GM18520 (cell line): ENCODE measurements around the gene HEXA.

Experiments
- ATAC-seq: cut with Tn5 transposase; IDR thresholded peaks from one replicate; pipeline ENCODE4 v1.9.1; 2021; ENCODE audit not compliant: unreplicated experiment

Gene HEXA

DNA sequence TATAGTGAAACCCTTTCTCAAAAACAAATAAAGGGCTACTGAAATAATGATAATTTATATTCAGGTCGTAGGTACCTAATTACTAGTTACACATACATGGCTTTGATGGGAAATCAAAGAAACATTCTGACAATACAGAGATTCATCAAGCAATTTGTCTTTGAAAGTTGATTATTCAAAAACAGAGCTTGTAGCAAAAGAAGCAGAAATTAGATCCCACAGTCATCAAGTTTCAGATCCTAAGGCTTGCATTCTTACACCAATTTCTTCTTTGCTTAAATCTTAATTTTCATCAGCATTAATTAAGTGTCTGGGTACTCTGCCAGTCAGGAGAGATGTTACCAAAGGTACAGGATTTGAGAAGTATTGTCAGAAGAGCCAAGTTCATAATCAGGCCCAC, 1.5 kb upstream of the HEXA start:
- no peak for ATAC-seq

DNA sequence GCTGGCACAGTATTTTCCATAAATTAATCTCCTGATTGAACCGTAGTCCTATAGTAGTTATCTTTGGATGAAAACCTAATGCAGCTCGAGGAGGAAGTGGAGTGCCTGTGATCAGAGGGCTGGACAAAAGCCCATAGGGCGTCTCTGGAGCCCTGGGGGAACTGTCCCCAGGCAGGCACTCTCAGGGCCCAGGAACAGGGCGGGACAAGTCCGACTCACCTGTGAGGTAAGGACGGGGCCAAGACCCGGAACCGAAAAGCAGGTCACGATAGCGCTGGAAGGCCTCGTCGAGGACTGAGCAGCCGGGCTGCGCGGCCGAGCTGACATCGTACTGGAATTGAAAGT, 341 bp downstream of the HEXA start:
- no peak for ATAC-seq

DNA sequence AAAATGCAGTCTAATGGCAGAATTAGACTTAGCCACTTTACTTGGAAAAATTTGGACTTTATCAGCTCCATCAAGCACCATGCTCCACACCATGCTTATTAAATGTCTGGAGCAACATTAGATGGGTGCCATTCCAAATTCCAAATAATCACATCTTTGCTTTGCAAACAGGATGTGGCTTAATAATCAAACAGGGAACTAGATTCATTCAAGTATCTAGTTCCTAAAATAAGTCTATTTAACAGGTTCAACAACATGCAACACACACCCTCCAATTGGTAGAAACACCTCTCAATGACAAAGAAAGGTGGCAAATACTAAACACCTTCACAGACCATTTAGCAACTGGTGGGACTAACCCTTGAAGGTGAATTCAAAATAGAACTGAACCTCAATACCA, 3.5 kb downstream of the HEXA start:
- ATAC-seq: no peak

DNA sequence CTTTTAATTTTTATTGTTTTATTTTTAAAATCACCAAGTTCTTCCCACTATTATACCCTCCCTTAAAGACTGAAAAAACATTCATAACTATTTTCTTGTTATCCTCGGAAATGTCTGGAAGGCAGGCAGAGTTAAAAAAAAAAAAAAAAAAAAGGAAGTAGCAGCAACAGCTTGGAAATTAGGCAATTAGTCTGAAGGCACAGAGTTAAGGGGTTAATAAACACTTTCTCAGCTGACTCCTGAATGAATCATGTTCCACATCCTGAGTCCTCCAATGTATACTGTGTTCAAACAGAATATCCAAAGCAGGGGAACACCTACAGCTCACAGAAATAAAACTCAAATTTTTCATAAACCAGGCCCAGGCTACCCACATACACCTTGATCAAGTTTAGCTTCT, 5.8 kb downstream of the HEXA start:
- no peak for ATAC-seq

DNA sequence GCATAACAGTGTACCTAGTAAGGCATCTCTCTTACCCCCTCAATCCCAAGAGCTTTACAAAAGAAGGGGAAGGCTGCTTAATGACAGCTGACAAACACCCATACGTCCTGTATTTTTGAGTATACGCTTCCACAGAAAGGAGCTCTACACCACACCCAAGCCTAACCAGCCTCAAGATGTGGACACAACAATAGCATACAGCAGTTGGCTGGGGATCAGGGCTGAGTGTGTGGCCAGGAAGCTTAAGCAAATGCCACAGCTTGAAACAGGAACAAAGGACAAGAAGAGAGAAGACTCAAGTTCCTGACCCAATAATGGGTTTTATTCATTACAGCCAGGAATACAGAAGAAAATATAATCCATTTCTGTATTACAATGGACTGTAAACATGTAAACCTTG, 6.9 kb downstream of the HEXA start:
- ATAC-seq: no peak

DNA sequence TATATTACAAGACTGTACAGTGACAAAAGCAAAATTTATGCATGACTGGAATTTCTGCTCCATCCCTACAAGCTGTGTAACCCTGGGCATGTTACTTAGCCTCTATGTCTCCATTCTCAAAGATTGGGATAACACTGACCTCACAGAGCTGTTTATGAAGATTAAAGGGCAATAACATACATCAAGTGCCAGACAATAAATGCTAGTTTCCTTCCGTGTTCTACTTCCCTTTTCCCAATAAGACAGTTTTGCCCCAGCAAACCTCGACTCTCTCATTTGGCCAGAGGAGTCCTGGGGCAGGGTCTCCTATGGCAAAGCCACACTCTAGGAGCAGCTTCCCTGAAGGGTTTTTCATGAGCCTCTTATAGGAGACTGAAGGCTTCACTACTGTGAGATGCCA, 7.5 kb downstream of the HEXA start:
- no peak for ATAC-seq

DNA sequence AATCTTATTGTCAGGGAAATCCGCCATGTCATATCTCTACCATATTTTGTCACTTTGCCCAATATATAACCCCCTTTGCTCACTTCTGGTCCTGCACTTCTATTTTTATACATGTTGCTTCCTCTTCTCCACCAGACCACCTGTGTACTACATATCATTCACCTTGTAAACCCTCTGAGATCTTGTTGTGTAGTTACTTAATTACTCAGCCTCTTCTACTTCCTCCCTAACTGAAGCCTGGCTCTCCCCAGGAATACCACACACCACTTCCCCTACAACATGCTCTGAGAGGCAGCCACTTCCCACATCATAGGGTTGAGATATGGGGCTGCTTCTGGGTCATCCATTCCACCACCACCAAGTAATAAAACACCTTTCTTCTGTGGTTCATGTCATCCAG, 10.0 kb downstream of the HEXA start:
- ATAC-seq: peak; percentile 79

DNA sequence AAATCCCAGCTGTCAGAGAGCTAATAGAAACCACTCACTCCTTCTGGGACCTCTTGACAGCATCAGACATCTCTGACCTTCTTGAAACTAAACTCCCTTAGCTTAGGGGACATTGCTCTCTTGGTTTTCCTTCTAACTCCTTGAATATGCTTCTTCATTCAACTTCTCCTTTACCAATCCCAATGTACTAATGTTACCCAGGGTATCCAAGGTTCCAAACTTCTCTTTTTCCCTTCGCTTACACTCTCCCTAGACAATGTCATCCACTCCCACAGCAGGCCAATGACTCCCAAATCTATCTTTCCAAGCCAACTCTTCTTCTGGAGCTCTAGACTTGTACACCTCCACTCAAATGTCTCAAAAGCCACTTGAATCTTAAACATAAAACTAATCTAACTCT, 14.6 kb downstream of the HEXA start:
- no peak for ATAC-seq

DNA sequence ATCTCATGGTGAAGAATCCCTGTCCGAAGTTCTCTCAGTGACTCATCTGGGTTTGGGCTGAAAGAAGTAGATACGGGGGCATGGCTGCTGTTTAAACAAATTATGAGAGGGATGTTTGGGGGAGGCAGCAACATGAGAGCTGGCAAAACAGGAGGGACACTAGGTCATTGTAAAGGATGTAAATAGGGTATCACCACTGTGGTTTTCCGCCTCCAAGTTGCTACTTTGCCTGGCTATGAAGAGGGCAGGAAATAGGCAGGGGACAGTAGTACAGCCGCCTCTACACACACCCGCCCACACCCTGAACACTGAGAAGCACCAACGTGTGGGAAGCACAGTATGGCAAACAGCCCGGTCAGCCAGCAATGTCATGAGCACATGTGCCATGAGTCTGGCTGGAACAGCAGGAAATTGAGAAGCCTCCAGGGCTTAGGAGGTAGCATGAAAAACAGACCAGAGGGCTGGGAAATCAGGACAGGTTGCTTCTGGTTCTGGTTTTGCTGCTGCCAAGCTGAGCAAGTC, 17.1 kb downstream of the HEXA start:
- no peak for ATAC-seq

DNA sequence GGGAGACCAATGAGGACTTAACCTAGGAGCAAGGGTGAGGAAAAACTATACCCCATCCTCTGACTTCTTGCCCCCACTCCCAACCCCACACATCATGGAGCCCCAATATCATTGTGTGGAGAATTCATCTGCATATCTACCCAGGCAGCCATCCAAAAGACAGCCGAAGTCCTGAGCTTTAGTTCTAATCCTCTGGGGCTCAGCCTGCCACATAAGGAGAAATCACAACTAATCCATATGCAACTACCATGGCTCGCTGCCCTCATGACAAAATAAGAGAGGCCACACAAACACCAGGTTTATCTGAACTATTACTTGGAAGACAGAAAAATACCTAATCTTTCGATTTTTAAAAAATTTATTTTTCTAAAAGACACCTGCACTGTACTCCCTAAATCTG, 17.7 kb downstream of the HEXA start:
- no peak for ATAC-seq

DNA sequence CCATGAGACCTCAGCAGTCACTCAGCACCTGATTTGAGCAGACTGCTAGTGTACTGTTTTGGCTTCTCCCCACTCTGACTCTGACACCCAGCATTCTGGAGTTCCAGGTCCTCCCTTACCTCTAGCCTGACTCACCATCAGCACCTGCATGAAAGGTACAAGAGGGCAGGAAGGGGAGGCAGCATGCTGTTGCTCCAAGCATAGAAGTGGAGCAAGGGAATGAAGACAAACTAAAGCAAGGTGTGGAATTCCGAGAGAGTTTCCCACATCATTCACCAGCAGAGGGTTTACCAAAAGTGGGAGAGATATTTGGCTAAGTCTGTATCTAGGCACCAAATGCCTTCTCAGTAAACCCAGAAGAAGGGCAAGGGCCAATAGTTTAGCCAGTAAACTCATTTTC, 21.3 kb downstream of the HEXA start:
- ATAC-seq: no peak

DNA sequence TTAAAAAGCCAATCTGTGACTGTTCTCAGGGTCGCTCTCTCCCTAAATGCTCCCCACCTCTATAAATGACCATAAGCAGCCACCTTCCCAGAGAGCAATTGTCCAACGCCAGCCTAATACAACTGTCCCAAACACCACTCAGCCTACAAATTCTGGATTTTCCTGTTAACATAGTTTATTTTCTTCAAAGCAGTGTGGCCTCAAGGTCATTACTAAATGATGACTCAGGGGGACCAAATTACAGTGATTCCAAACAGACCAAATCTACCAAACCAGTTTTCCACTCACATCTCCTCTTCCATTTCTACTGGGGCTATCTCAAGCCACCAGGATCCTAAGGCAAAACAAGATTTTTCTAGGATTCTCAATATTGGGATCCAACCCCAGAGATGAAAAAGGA, 22.5 kb downstream of the HEXA start:
- no peak for ATAC-seq

DNA sequence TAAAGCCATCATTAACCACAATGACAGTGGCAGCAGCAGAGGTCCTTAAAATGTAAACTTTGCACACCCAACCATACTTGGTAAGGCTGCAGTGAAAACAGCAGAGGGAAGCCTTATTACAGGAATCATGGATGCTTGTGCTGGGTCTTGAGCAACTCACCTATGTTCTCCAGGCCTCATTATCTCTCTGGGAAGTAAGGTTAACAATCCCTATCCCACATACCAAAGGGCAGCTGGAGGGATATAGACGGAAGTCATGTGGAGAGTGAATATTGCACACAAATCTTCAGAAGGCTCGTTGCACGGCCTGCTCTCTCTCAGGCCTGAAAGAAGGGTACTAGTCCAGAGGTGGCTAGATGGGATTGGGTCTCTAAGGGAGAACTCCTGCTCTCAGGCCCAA, 30.0 kb downstream of the HEXA start:
- no peak for ATAC-seq

DNA sequence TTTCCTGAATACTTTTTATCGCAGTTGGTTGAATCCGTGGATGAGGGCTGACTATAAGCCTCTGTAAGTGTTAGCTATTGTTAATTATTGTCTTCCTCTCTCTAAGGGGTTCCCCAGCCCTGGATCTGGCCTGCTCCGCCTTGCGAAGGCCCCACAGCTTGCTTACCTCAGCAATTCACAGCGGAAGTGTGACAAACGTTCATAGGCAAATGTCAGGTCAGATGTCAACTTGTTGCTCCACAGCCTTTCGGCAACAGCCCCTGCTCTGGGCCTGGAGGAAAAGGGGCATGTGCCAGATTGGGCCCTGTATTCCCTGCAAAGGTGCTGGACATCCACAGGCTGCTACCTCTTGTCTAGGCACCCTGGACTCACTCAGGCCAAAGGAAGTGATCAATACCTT, 30.5 kb downstream of the HEXA start:
- no peak for ATAC-seq

DNA sequence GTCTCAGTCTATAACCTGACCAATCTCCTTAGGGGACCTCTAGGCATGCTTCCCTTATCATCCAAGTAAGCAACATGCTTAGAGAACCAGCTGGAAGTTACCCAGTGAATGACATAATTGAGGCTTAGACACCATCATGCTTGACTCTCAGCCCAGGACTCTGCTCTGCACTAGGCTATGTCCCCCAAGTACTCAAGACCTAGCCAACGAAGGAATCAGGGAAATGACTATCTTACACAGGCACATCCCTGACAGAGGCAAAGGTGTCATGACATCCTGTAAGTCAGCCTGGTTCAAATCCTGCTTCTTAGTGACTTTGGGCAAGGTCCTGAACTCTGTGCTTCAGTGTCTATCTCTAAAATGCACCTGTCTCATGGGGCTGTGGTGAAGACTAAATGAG, 31.2 kb downstream of the HEXA start:
- ATAC-seq: no peak

DNA sequence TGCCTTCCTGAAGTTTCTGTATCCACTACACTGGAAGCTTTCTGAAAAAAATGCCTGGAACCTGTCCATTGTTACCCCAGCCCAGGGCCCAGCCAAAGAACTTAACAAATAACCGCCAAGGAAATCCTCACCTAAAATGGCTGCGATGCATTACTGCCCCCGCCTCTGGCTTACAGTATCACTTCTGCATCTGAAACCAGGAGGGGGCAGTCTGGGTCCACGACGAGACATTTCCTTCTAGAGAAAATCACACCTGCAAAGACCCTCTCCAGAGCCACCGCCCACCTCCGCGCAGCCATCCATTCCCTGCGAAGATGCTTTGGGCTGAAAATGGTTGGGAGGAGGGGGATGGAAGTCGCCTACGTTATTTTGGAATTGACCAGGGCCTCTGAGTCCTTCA, 33.4 kb downstream of the HEXA start:
- no peak for ATAC-seq

DNA sequence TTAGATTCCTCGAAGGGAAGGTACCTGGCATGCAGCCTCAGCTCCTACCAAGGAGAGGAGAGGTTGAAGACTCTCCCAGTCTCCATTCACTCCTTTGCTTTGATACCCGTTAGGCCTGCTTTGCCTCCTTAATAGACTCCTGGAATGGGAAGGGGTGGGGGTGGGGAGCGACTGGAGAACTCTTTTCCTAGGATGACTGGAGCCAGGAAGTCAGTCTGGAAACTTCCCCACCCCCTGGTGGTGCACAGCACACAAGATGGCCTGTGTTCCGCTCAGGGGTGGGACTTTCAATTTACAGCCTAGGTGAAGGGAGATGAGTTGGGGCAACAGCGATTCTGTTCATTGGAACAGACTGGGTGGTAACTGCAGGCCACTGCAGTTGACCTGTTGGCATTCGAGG, 34.5 kb downstream of the HEXA start:
- ATAC-seq: no peak

DNA sequence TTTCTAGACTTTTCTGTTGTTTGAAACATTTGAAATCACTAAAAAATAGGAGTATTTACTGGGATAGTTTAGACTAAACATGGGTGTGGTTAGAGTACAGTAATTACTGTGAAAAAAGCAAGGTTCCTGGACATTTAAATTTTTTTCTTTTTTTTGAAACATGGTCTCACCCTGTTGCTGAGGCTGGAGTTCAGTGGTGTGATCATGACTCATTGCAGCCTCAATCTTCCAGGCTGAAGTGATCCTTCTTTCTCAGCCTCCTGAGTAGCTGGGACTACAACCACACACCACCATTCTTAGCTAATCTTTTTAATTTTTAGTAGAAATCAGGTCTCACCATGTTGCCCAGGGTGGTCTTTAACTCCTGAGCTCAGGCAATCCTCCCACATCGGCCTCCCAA, 35.4 kb downstream of the HEXA start:
- ATAC-seq: no peak

DNA sequence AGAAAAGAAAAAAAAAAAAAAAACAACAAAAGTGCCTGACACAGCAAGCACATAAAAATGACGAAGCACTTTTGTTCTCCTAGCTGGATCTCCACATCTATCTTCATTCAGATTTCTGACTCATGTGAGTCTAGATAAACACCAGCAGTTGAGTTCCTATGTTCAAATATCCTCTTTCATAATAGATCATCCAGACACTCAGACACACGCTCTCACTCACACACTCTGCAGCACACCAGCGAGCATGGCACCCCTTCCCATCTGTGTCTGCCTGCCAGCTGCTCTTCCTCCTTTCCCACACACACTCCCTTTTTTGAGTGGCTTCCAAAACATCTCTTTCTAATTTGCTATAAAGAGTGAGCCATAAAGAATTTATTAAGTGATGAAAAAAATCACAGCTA, 36.0 kb downstream of the HEXA start:
- ATAC-seq: no peak

DNA sequence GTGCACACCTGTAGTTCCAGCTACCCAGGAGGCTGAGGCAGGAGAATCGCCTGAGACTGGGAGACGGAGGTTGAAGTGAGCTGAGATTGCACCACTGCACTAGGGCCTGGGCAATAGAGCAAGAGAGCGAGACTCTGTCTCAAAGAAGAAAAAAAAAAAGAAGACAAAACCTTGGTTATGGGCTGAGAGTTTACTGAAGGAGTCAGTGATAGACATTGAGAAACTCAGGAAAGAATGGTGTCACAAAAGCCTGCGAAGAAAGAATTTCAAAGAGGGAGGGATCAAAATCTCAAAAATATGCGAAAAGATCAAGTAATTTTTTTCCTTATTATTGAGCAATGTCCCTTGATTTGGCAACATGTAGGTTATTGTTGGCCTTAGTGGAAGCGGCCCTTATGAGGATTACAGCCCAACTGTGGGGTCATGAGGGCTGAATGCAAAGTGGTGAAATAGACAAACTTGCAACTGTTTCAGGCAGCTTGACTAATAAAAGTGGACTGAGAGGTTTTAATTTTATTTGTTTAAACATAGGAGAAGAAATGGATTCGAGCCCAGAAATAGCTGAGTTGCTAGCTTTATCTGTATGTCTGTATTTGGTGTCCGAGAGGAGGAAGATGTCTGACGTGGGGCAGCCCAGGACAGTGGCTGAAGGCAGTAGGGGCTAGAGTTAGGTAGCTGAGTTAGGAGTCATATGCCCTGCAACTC, 37.0 kb downstream of the HEXA start:
- ATAC-seq: no peak

DNA sequence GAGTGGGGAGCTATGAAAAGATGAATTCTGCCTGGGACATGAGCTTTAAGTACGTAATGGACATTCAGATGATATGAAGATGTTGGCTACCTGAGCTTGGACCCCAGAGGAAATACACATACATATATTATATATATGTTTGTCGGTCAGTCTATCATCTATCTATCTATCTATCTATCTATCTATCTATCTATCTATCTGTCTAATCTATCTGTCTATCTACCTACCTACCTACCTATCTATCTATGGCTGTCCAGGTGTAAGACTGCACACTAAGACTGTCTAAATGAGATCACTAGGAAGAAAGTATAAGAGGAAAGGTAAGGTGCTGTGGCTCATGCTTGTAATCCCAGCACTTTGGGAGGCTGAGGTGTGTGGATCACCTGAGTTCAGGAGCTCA, 37.7 kb downstream of the HEXA start:
- ATAC-seq: no peak

DNA sequence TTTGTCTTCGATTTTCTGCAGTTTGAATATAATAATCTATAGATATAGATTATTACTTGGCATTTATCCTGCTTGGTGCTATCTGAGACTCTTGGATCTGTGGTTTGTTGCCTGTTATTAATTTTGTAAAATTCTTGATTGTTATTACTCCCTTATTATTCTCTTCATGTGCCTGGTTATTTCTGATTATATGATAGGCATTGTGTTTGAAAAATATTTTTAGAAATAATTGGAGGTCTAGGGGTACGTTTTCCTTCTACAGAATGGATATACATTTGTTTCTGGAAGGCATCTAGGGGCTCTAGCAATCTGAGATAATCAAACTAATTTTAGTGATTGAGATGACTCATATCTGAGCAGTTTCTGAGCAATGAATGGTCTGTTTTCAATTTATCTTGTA, 41.0 kb downstream of the HEXA start:
- no peak for ATAC-seq

DNA sequence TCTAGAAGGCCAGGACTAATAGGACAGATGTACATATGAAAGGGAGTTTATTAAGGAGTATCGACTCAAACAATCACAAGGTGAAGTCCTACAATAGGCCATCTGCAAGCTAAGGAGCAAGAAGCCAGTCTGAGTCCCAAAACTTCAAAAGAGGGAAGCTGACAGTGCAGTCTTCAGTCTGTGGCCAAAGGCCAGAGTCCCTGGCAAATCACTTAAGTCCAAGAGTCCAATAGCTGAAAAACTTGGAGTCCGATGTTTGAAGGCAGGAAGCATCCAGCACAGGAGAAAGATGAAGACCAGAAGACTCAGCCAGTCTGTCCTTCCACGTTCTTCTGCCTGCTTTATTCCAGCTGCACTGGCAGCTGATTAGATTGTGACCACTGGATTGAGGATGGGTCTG, 44.8 kb downstream of the HEXA start:
- no peak for ATAC-seq

DNA sequence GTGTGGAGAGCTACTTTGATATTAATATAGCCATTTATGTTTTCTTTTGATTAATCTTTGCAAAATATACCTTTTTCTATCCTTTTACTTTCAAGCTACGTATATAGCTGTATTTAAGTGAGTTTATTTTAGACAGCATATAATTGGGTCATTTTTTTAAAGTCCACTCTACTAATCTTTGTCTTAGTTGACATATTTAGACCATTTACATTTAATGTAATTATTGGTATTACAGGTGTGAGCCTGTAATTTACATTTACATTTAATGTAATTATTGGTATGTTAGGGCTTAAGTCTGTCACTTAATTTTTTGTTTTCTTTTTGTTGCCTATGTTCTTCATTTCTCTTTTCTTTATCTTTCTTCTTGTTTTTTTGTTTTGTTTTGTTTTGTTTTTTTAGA, 52.1 kb downstream of the HEXA start:
- no peak for ATAC-seq
